ENCODE data around the gene KLHL35. TPM values are rescaled to one million over a fixed set of nuclear protein-coding genes. Genes with fewer than 3 reads are reported as not detected.

The KLHL35 gene
- 6.3 to 12.5 TPM (median 10.1 TPM) in 3 replicates for total RNA-seq
- long read RNA-seq, transcript KLHL35-201 (6 exons, 1,500 nt): major isoform, 28 of 47 reads
- long read RNA-seq, partial matches to known transcripts: 4 of 47 reads
- long read RNA-seq, other reads (novel, unspliced or antisense): 14 of 47 reads

DNA sequence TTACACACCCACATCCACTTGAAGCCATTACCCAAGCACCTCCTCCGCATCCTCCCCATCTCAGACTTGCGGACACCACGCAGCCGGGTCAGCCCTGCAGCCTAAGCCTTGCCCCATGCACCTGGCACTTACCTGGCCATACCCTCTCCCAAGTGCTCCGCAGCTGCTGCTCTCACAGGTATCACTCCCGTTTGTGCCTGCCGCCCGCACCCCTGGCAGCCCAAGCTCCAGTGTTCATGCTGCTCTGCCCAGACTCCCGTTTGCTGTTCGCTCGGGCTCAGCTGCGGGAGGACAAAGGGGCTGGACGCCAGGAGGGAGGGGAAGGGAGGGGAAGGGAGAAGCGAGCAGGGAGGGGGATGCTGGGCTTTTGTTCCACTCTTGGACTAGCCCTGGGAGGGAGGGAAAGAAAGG lies at the start of gene KLHL35:
KLHL35 (minus strand) TSS at position 293 of the 411 bp plus-strand sequence. CDS start 2,574 bp downstream, outside the sequence.
- no peak for TF ChIP-seq CTCF (IDR thresholded peaks at IDR 0.05)
- H3K36me3 Mint-ChIP-seq (ENCODE audit: low read depth): peaks cover 4% of the 10 kb centered on the region
- DNase-seq (ENCODE audit: low spot score): no peak
- peaks cover 21% of the 10 kb centered on the region for H3K4me1 Mint-ChIP-seq (ENCODE audit: low read depth)
- no peak within 1 kb of the TSS for H3K27ac Mint-ChIP-seq (ENCODE audit: unreplicated experiment)
- peaks cover 3% of the 10 kb centered on the region for H3K9me3 Mint-ChIP-seq (ENCODE audit: low read depth)
- H3K4me3 Mint-ChIP-seq (ENCODE audit: unreplicated experiment): no peak within 1 kb of the TSS
- peaks cover 3% of the 10 kb centered on the region for H3K27me3 Mint-ChIP-seq (ENCODE audit: low read depth)

DNA sequence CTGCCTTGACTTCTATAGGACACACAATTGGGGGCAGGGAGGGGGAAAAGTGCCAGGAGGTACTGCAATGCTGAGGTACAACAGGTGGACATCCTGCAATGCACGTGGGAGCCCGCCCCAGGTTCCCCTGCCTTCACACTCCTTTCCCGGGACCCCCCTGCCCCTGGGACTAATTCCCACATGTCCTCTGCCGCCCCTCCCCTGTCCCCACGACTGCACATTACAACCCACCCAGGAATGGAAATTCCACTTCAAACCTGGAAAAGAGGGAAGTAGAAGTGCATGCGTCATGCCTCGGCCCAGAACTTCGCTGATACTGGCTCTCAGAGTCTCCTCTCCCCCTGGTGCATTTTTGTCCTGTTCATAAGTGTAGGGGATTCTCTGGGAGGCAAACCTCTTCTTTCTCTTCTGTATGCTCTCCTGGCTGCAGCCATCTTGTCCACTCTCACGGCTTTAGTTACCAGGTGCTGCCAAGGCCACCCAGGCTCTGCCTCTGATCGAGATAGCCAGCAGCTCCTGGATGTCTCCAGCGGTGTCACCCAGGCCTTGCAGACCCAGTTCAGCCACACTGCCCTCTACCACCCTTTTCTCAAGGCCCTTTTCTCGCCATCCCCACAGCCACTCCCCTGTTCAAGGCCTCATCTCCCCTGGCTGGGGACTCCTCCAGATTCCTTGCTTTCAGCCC lies 49.1 kb upstream of the KLHL35 start:
- TF ChIP-seq CTCF (IDR thresholded peaks at IDR 0.05): no peak
- Mint-ChIP-seq H3K27me3 (ENCODE audit: low read depth) (no peaks in the 10 kb centered on the region), H3K4me1 (ENCODE audit: low read depth) (peaks cover 2% of the 10 kb centered on the region), H3K4me3 (ENCODE audit: unreplicated experiment) (no peak overlapping the region), H3K36me3 (ENCODE audit: low read depth) (no peaks in the 10 kb centered on the region), H3K27ac (ENCODE audit: unreplicated experiment) (no peak overlapping the region), H3K9me3 (ENCODE audit: low read depth) (no peaks in the 10 kb centered on the region)
- DNase-seq (ENCODE audit: low spot score): no peak

DNA sequence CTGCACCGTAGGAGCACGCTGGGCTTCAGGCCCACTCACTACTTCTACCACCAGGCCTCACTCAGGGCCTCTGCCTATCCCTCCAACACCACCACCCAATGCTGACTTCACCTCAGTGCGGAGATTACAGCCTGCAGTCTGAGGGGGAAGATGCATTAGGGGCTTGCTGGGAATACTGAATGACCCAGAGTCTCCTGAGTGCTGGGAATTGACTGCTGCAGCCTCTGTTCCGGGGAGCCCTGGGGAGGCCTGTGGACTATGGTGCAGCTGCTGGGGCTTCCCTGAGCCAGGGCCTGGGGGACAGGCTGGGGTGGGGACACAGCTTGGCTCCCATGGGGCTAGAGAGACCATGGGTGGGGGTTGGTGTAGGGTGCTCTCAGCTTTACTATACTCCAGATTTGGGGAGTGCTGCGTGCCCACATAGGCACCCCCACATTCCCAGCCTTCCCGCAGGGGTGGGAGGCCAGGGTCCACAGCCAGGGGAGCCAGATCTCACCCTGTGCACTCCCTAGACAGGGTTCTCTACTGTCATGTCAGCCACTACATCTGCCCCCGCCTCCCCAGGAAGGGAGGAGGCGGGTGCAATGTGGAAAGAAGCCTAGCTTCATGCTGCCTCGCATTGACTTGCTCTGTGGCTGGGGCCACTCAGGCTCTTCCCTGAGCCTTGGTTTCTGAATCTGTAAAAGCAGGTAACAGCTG lies 48.4 kb upstream of the KLHL35 start:
- H3K36me3 Mint-ChIP-seq (ENCODE audit: low read depth): no peaks in the 10 kb centered on the region
- H3K4me3 Mint-ChIP-seq (ENCODE audit: unreplicated experiment): no peak overlapping the region
- no peak for TF ChIP-seq CTCF (IDR thresholded peaks at IDR 0.05)
- DNase-seq (ENCODE audit: low spot score): no peak
- H3K27ac Mint-ChIP-seq (ENCODE audit: unreplicated experiment): no peak overlapping the region
- no peaks in the 10 kb centered on the region for H3K9me3 Mint-ChIP-seq (ENCODE audit: low read depth)
- H3K4me1 Mint-ChIP-seq (ENCODE audit: low read depth): peaks cover 8% of the 10 kb centered on the region
- no peaks in the 10 kb centered on the region for H3K27me3 Mint-ChIP-seq (ENCODE audit: low read depth)

- Mint-ChIP-seq H3K27me3 (ENCODE audit: low read depth) (no peaks in the 10 kb centered on the region), H3K9me3 (ENCODE audit: low read depth) (no peaks in the 10 kb centered on the region), H3K27ac (ENCODE audit: unreplicated experiment) (no peak overlapping the region), H3K4me3 (ENCODE audit: unreplicated experiment) (no peak overlapping the region), H3K4me1 (ENCODE audit: low read depth) (peaks cover 17% of the 10 kb centered on the region), H3K36me3 (ENCODE audit: low read depth) (no peaks in the 10 kb centered on the region)
- no peak for DNase-seq (ENCODE audit: low spot score)
- TF ChIP-seq CTCF (IDR thresholded peaks at IDR 0.05): no peak
These were observed 47.5 kb upstream of the KLHL35 start for GRCh38 chr11:75480185-75481175.
